SK-N-SH treated with all-trans-retinoic acid at 6 μM for 48 hours (cell line): ENCODE results near the gene CBFA2T2.

Source experiments
- ATAC-seq: fragments of 200-7000 bp; cut with Tn5 transposase; 3 replicates; pipeline ENCODE4 v1.9.1; 2020; ENCODE audit warnings: mild to moderate bottlenecking, moderate library complexity
- ARNTL ChIP-seq: fragments of 450-650 bp; formaldehyde crosslinking; IDR thresholded peaks from 2 replicates; pipeline ENCODE4 v1.5.0; 2020; ENCODE audit warnings: low read depth, mild to moderate bottlenecking, moderate library complexity, borderline replicate concordance
- BACH2 ChIP-seq: fragments of 250-450 bp; sonication (Bioruptor Pico); IDR thresholded peaks from 2 replicates; pipeline ENCODE4 v1.9.0; 2021; ENCODE audit warnings: mild to moderate bottlenecking, borderline replicate concordance
- CSDC2 ChIP-seq: fragments of 250-450 bp; sonication (Bioruptor Pico); IDR thresholded peaks from 2 replicates; pipeline ENCODE4 v1.5.0; 2020; ENCODE audit warnings: mild to moderate bottlenecking, moderate library complexity
- ESRRG ChIP-seq: fragments of 250-450 bp; sonication (Bioruptor Pico); IDR thresholded peaks from 2 replicates; pipeline ENCODE4 v1.6.1; 2021; ENCODE audit warnings: mild to moderate bottlenecking
- GLIS3 ChIP-seq: fragments of 250-450 bp; sonication (Bioruptor Pico); IDR thresholded peaks from 2 replicates; pipeline ENCODE4 v1.5.0; 2020; ENCODE audit warnings: mild to moderate bottlenecking, moderate library complexity
- ISL1 ChIP-seq: fragments of 250-450 bp; sonication (Bioruptor Pico); IDR thresholded peaks from 2 replicates; pipeline ENCODE4 v2.1.2; 2022; ENCODE audit warnings: mild to moderate bottlenecking, moderate library complexity
- OSR1 ChIP-seq: fragments of 250-450 bp; sonication (Bioruptor Pico); IDR thresholded peaks from 2 replicates; pipeline ENCODE4 v1.8.0; 2022; ENCODE audit warnings: moderate library complexity, mild to moderate bottlenecking, inconsistent platforms
- PPARA ChIP-seq: fragments of 250-450 bp; sonication (Bioruptor Pico); IDR thresholded peaks from 2 replicates; pipeline ENCODE4 v1.5.0; 2020; ENCODE audit warnings: mild to moderate bottlenecking, borderline replicate concordance
- RARB ChIP-seq: fragments of 250-450 bp; sonication (Bioruptor Pico); IDR thresholded peaks from 2 replicates; pipeline ENCODE4 v1.8.0; 2021; ENCODE audit warnings: mild to moderate bottlenecking, moderate library complexity
- TCF4 ChIP-seq: fragments of 250-450 bp; sonication (Bioruptor Pico); IDR thresholded peaks from 2 replicates; pipeline ENCODE4 v1.8.0; 2021; ENCODE audit warnings: mild to moderate bottlenecking, moderate library complexity, borderline replicate concordance
- TOX ChIP-seq: fragments of 250-450 bp; sonication (Bioruptor Pico); IDR thresholded peaks from 2 replicates; pipeline ENCODE4 v1.8.0; 2021; ENCODE audit warnings: mild to moderate bottlenecking, moderate library complexity, borderline replicate concordance
- ZC3H10 ChIP-seq: fragments of 250-450 bp; sonication (Bioruptor Pico); IDR thresholded peaks from 2 replicates; pipeline ENCODE4 v1.5.1; 2021; ENCODE audit warnings: mild to moderate bottlenecking, moderate library complexity
- ZFP3 ChIP-seq: fragments of 250-450 bp; sonication (Bioruptor Pico); IDR thresholded peaks from 2 replicates; pipeline ENCODE4 v1.5.0; 2020; ENCODE audit warnings: mild to moderate bottlenecking, moderate library complexity
- ZFP30 ChIP-seq: fragments of 450-650 bp; formaldehyde crosslinking; IDR thresholded peaks from 2 replicates; pipeline ENCODE4 v1.5.0; 2022; ENCODE audit warnings: mild to moderate bottlenecking, moderate library complexity
- ZNF565 ChIP-seq: fragments of 450-650 bp; formaldehyde crosslinking; conservative IDR thresholded peaks from 2 replicates; pipeline ENCODE4 v1.5.0; 2020; ENCODE audit warnings: low read depth, mild to moderate bottlenecking, moderate library complexity
- ZNF70 ChIP-seq: fragments of 450-650 bp; formaldehyde crosslinking; IDR thresholded peaks from 2 replicates; pipeline ENCODE4 v1.5.0; 2020; ENCODE audit warnings: mild to moderate bottlenecking, moderate library complexity
- ZNF8 ChIP-seq: fragments of 450-650 bp; formaldehyde crosslinking; IDR thresholded peaks from 2 replicates; pipeline ENCODE4 v1.5.0; 2020; ENCODE audit warnings: mild to moderate bottlenecking, moderate library complexity
- TF ChIP-seq, protein P1 (sequence below): fragments of 250-450 bp; sonication (Bioruptor Pico); IDR thresholded peaks from 2 replicates; pipeline ENCODE4 v1.8.0; 2021; ENCODE audit warnings: low read depth, mild to moderate bottlenecking, moderate library complexity, borderline replicate concordance
- TF ChIP-seq, protein P2 (sequence below): fragments of 250-450 bp; sonication (Bioruptor Pico); IDR thresholded peaks from 2 replicates; pipeline ENCODE4 v1.8.0; 2020; ENCODE audit warnings: mild to moderate bottlenecking, moderate library complexity, borderline replicate concordance
- TF ChIP-seq, protein P3 (sequence below): fragments of 250-450 bp; sonication (Bioruptor Pico); IDR thresholded peaks from 2 replicates; pipeline ENCODE4 v1.5.1; 2021; ENCODE audit warnings: mild to moderate bottlenecking, moderate library complexity
- TF ChIP-seq, protein P4 (sequence below): fragments of 250-450 bp; sonication (Bioruptor Pico); IDR thresholded peaks from 2 replicates; pipeline ENCODE4 v1.5.0; 2020; ENCODE audit warnings: mild to moderate bottlenecking, moderate library complexity
- TF ChIP-seq, protein P5 (sequence below): fragments of 250-450 bp; sonication (Bioruptor Pico); IDR thresholded peaks from 2 replicates; pipeline ENCODE4 v1.5.1; 2020; ENCODE audit warnings: low read depth, mild to moderate bottlenecking, moderate library complexity

Gene CBFA2T2

DNA sequence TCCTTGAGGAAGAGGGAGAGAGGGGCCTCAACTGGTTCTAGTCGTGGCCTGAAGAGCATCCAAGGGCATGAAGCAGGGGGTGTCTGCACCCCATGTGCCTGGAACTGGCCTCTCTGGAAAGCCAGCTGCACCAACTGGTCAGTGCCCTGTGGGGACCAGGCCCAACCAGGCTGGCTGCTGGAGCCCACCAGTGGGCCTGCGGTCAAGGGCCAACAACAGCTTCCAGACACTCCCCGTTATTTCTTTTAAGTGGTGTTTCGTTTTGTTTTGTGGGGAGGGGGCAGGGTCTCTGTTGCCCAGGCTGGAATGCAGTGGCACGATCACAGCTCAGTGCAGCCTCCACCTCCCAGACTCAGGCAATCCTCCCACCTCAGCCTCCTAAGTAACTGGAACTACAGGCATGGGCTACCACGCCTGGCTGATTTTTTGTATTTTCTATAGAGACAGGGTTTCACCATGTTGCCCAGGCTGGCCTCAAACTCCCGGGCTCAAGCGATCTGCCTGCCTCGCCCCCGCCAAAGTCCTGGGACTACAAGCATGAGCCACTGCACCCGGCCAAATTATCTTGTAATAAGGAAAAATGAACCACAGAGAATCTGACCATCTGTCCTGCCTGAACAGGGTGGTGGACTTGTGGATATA is 160.3 kb downstream of the CBFA2T2 start:
- TF ChIP-seq ZFP30 (CRISPR knock-in tag) (no peak), RARB (CRISPR knock-in tag) (no peak)
- no peak for ATAC-seq

DNA sequence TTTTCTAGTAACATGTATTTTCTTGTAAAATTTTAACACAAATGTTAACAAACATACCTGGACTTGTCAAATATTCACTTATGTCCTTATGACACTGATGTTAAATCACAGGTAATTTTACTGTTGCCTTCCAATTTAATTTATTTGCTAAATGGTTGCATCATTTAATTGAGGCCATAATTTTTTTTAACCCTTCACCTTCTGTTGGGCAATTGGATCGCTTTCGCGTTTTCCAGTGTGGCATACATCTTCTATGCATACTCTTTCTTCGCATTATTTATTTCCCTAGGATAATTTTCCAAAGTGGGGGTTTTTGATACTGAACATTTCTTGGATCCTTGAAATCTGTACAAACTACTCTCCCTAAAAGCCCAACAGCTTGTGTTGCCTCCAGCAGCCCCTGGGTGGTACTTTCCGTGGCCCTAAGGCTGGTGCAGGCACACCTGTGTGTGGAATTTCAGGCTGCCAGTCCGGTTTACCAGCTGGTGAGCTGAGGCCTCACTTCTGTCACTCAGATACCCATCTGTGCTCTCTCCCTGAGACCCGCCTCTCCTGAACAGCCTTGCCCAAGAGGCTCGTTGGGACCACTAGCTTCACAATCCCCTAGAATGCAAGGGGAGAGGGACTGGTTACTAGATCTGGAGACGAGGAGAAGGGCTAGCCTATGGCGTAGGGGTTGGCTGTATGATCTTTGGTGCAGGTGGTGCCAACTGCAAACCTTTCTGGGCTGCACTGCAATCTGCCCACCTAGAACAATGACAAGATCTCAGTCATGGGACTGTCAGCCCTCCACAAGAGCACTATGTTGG is 161.1 kb downstream of the CBFA2T2 start:
- ATAC-seq = no peak
- TF ChIP-seq ESRRG (CRISPR knock-in tag) = no peak
- TF ChIP-seq, protein P1, sequence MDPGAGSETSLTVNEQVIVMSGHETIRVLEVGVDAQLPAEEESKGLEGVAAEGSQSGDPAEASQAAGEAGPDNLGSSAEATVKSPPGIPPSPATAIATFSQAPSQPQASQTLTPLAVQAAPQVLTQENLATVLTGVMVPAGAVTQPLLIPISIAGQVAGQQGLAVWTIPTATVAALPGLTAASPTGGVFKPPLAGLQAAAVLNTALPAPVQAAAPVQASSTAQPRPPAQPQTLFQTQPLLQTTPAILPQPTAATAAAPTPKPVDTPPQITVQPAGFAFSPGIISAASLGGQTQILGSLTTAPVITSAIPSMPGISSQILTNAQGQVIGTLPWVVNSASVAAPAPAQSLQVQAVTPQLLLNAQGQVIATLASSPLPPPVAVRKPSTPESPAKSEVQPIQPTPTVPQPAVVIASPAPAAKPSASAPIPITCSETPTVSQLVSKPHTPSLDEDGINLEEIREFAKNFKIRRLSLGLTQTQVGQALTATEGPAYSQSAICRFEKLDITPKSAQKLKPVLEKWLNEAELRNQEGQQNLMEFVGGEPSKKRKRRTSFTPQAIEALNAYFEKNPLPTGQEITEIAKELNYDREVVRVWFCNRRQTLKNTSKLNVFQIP (CRISPR knock-in tag) = no peak
- no peak for TF ChIP-seq ISL1 (CRISPR knock-in tag)
- TF ChIP-seq, protein P2, sequence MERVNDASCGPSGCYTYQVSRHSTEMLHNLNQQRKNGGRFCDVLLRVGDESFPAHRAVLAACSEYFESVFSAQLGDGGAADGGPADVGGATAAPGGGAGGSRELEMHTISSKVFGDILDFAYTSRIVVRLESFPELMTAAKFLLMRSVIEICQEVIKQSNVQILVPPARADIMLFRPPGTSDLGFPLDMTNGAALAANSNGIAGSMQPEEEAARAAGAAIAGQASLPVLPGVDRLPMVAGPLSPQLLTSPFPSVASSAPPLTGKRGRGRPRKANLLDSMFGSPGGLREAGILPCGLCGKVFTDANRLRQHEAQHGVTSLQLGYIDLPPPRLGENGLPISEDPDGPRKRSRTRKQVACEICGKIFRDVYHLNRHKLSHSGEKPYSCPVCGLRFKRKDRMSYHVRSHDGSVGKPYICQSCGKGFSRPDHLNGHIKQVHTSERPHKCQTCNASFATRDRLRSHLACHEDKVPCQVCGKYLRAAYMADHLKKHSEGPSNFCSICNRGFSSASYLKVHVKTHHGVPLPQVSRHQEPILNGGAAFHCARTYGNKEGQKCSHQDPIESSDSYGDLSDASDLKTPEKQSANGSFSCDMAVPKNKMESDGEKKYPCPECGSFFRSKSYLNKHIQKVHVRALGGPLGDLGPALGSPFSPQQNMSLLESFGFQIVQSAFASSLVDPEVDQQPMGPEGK (CRISPR knock-in tag) = no peak
- no peak for TF ChIP-seq ZNF8 (CRISPR knock-in tag)
- TF ChIP-seq OSR1 (CRISPR knock-in tag) = no peak
- no peak for TF ChIP-seq ZNF70 (CRISPR knock-in tag)
- no peak for TF ChIP-seq ZC3H10 (CRISPR knock-in tag)
- TF ChIP-seq BACH2 (CRISPR knock-in tag) = no peak
- TF ChIP-seq, protein P3, sequence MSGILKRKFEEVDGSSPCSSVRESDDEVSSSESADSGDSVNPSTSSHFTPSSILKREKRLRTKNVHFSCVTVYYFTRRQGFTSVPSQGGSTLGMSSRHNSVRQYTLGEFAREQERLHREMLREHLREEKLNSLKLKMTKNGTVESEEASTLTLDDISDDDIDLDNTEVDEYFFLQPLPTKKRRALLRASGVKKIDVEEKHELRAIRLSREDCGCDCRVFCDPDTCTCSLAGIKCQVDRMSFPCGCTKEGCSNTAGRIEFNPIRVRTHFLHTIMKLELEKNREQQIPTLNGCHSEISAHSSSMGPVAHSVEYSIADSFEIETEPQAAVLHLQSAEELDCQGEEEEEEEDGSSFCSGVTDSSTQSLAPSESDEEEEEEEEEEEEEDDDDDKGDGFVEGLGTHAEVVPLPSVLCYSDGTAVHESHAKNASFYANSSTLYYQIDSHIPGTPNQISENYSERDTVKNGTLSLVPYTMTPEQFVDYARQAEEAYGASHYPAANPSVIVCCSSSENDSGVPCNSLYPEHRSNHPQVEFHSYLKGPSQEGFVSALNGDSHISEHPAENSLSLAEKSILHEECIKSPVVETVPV (CRISPR knock-in tag) = no peak
- TF ChIP-seq, protein P4, sequence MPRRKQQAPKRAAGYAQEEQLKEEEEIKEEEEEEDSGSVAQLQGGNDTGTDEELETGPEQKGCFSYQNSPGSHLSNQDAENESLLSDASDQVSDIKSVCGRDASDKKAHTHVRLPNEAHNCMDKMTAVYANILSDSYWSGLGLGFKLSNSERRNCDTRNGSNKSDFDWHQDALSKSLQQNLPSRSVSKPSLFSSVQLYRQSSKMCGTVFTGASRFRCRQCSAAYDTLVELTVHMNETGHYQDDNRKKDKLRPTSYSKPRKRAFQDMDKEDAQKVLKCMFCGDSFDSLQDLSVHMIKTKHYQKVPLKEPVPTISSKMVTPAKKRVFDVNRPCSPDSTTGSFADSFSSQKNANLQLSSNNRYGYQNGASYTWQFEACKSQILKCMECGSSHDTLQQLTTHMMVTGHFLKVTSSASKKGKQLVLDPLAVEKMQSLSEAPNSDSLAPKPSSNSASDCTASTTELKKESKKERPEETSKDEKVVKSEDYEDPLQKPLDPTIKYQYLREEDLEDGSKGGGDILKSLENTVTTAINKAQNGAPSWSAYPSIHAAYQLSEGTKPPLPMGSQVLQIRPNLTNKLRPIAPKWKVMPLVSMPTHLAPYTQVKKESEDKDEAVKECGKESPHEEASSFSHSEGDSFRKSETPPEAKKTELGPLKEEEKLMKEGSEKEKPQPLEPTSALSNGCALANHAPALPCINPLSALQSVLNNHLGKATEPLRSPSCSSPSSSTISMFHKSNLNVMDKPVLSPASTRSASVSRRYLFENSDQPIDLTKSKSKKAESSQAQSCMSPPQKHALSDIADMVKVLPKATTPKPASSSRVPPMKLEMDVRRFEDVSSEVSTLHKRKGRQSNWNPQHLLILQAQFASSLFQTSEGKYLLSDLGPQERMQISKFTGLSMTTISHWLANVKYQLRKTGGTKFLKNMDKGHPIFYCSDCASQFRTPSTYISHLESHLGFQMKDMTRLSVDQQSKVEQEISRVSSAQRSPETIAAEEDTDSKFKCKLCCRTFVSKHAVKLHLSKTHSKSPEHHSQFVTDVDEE (CRISPR knock-in tag) = no peak
- TF ChIP-seq ZNF565 (CRISPR knock-in tag) = no peak
- TF ChIP-seq, protein P5, sequence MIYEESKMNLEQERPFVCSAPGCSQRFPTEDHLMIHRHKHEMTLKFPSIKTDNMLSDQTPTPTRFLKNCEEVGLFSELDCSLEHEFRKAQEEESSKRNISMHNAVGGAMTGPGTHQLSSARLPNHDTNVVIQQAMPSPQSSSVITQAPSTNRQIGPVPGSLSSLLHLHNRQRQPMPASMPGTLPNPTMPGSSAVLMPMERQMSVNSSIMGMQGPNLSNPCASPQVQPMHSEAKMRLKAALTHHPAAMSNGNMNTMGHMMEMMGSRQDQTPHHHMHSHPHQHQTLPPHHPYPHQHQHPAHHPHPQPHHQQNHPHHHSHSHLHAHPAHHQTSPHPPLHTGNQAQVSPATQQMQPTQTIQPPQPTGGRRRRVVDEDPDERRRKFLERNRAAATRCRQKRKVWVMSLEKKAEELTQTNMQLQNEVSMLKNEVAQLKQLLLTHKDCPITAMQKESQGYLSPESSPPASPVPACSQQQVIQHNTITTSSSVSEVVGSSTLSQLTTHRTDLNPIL (CRISPR knock-in tag) = no peak
- TF ChIP-seq ZFP3 = no peak
- no peak for TF ChIP-seq GLIS3 (CRISPR knock-in tag)
- no peak for TF ChIP-seq PPARA

DNA sequence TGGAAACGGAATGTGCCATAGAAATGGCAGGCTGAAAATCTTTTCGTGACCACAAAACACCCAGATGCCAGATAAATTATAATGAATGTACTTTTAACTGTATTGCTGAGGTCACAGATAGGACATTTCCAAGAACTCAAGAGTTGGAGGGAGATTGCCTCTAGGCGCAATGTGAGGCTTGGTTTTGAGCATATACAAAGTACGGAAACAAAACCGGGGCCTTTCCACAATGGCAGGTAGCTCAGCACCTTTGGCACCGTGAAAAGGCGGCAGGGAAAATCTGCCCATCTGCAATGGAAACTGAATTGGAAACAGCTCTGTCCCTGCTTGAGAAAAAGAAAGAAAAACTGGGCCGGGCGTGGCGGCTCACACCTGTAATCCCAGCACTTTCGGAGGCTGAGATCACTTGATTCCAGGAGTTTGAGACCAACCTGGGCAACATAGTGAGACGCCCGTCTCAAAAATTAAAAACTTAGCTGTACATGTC is 161.7 kb downstream of the CBFA2T2 start:
- no peak for ATAC-seq
- TF ChIP-seq PPARA (no peak), ARNTL (CRISPR knock-in tag) (no peak), CSDC2 (CRISPR knock-in tag) (no peak), TOX (CRISPR knock-in tag) (no peak), ZFP30 (CRISPR knock-in tag) (no peak), ESRRG (CRISPR knock-in tag) (no peak), OSR1 (CRISPR knock-in tag) (no peak), TCF4 (no peak), RARB (CRISPR knock-in tag) (no peak), ISL1 (CRISPR knock-in tag) (no peak)
- TF ChIP-seq, protein P4 (CRISPR knock-in tag) = no peak
- TF ChIP-seq, protein P3 (CRISPR knock-in tag) = no peak
